ENCODE results near the gene AKR1D1.

- TF ChIP-seq BHLHE40 (IDR thresholded peaks at IDR 0.05; ENCODE audit: borderline replicate concordance) = no peak
- no peak for TF ChIP-seq FOXK2 (IDR thresholded peaks at IDR 0.05)
- no peak for TF ChIP-seq SUZ12 (IDR thresholded peaks at IDR 0.05)
- no peak for TF ChIP-seq FOXM1 (IDR thresholded peaks at IDR 0.05; ENCODE audit: borderline replicate concordance)
- TF ChIP-seq TARDBP (IDR thresholded peaks at IDR 0.05) = no peak
- no peak for TF ChIP-seq SP1 (IDR thresholded peaks at IDR 0.05)
- no peak for TF ChIP-seq HDGF (IDR thresholded peaks at IDR 0.05; ENCODE audit: borderline replicate concordance)
- no peak for TF ChIP-seq FOXA1 (IDR thresholded peaks at IDR 0.05)
- TF ChIP-seq ELF4 (IDR thresholded peaks at IDR 0.05) = no peak
- TF ChIP-seq ZNF384 (IDR thresholded peaks at IDR 0.05) = no peak
- TF ChIP-seq PKNOX1 (IDR thresholded peaks at IDR 0.05) = no peak
- no peak for TF ChIP-seq CTBP1 (IDR thresholded peaks at IDR 0.05; ENCODE audit: borderline replicate concordance)
- no peak for TF ChIP-seq LEF1 (IDR thresholded peaks at IDR 0.05; ENCODE audit: borderline replicate concordance)
Observed at GRCh38 chr7:138081868-138082267, 5.6 kb downstream of the AKR1D1 start.
